SU-DHL-6 (cell line): Measurements from ENCODE around the gene DCK.

Experiments used
- H2AFZ ChIP-seq: fragments of 200-600 bp; sonication (generic); 2 replicates; pipeline ENCODE4 v1.6.1; 2014; ENCODE audit warnings: low read depth, mild to moderate bottlenecking, moderate library complexity, mixed read lengths, antibody characterized with exemption, low read length; ENCODE audit not compliant: severe bottlenecking
- H3F3A ChIP-seq: fragments of 200-600 bp; shearing (Covaris generic); 2 replicates; pipeline ENCODE4 v1.6.0; 2016; ENCODE audit warnings: antibody characterized with exemption, mild to moderate bottlenecking; ENCODE audit not compliant: insufficient read depth
- H3K27ac ChIP-seq: fragments of 200-600 bp; sonication (generic); 2 replicates; pipeline ENCODE4 v1.5.1; 2016; ENCODE audit warnings: low read depth, mild to moderate bottlenecking, low read length, moderate library complexity, mixed read lengths
- H3K27me3 ChIP-seq: fragments of 200-600 bp; sonication (generic), shearing (Covaris generic); 2 replicates; pipeline ENCODE4 v1.6.0; 2014; ENCODE audit warnings: mild to moderate bottlenecking, low read length
- H3K36me3 ChIP-seq: fragments of 200-600 bp; sonication (generic); 2 replicates; pipeline ENCODE4 v1.6.1; 2014; ENCODE audit warnings: mild to moderate bottlenecking, low read length, mixed read lengths
- H3K4me2 ChIP-seq: fragments of 300-600, 200-600 bp; shearing (Covaris generic), sonication (generic); 2 replicates; pipeline ENCODE4 v1.6.0; 2014; ENCODE audit warnings: low read length, low read depth, mild to moderate bottlenecking; ENCODE audit not compliant: poor library complexity, severe bottlenecking
- H3K4me3 ChIP-seq: fragments of 200-600 bp; sonication (generic); 2 replicates; pipeline ENCODE4 v1.5.1; 2014; ENCODE audit warnings: antibody characterized with exemption, low read length, mild to moderate bottlenecking, mixed read lengths; ENCODE audit not compliant: insufficient read depth, poor library complexity, severe bottlenecking
- H3K79me2 ChIP-seq: fragments of 200-600 bp; sonication (generic); 2 replicates; pipeline ENCODE4 v1.6.1; 2014; ENCODE audit warnings: mild to moderate bottlenecking, low read length, moderate library complexity; ENCODE audit not compliant: insufficient read depth
- H3K9ac ChIP-seq: fragments of 200-600 bp; sonication (generic); 2 replicates; pipeline ENCODE4 v1.7.0; 2014; ENCODE audit warnings: mild to moderate bottlenecking, low read length
- H3K9me2 ChIP-seq: fragments of 200-600 bp; sonication (generic); replicated peaks from 2 replicates; pipeline ENCODE4 v1.6.1; 2014; ENCODE audit warnings: low read length; ENCODE audit not compliant: insufficient read depth
- H3K9me3 ChIP-seq: fragments of 200-600 bp; sonication (generic); 2 replicates; pipeline ENCODE4 v1.6.1; 2014; ENCODE audit warnings: low read length, mixed read lengths; ENCODE audit not compliant: insufficient read depth
- H4K20me1 ChIP-seq: fragments of 200-600 bp; sonication (generic); 2 replicates; pipeline ENCODE4 v1.6.1; 2014; ENCODE audit warnings: low read depth, mild to moderate bottlenecking, antibody characterized with exemption, low read length, moderate library complexity, mixed read lengths
- EZH2phosphoT487 ChIP-seq: fragments of 200-600 bp; sonication (generic), shearing (Covaris generic); conservative IDR thresholded peaks from 2 replicates; pipeline ENCODE4 v1.6.1; 2018; ENCODE audit warnings: mild to moderate bottlenecking, antibody characterized with exemption, low read length, moderate library complexity, mixed read lengths
- TF ChIP-seq, protein P1 (sequence below): fragments of 200-600 bp; sonication (generic); IDR thresholded peaks from one replicate; pipeline ENCODE4 v1.5.1; 2017; ENCODE audit warnings: antibody characterized with exemption, mild to moderate bottlenecking, low read length, moderate library complexity; ENCODE audit not compliant: insufficient read depth, poor library complexity, severe bottlenecking

Gene DCK

DNA sequence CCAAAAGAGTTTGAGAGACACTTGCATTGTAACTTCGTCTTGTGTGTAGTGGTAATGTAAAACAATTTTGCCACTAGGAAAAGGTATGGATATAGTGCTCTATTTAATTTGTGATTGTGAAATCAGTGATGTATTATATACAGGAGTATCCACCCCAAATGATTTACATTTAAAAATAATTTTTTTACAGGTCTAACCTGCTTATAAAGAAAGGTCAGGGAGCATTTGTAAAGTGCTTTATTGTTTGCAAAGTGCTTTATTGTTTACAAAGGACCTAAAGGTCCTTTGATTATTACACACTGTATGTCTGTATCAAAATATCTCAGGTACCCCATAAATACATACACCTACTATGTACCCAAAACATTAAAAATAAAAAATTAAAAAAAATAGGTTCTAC is 70.3 kb downstream of the DCK start:
- Histone ChIP-seq H3K79me2 (no peaks in the 10 kb centered on the region), H3K27me3 (no peaks in the 10 kb centered on the region), H3K4me2 (no peak overlapping the region), H3K36me3 (no peaks in the 10 kb centered on the region), H3K4me3 (no peak overlapping the region), H3K9me2 (no peaks in the 10 kb centered on the region), H4K20me1 (no peaks in the 10 kb centered on the region), H3K27ac (no peak overlapping the region), H3F3A (no peaks in the 10 kb centered on the region), H3K9ac (no peak overlapping the region), H2AFZ (no peak overlapping the region), H3K9me3 (no peaks in the 10 kb centered on the region)
- TF ChIP-seq, protein P1, sequence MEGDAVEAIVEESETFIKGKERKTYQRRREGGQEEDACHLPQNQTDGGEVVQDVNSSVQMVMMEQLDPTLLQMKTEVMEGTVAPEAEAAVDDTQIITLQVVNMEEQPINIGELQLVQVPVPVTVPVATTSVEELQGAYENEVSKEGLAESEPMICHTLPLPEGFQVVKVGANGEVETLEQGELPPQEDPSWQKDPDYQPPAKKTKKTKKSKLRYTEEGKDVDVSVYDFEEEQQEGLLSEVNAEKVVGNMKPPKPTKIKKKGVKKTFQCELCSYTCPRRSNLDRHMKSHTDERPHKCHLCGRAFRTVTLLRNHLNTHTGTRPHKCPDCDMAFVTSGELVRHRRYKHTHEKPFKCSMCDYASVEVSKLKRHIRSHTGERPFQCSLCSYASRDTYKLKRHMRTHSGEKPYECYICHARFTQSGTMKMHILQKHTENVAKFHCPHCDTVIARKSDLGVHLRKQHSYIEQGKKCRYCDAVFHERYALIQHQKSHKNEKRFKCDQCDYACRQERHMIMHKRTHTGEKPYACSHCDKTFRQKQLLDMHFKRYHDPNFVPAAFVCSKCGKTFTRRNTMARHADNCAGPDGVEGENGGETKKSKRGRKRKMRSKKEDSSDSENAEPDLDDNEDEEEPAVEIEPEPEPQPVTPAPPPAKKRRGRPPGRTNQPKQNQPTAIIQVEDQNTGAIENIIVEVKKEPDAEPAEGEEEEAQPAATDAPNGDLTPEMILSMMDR = no peak
- no peak for TF ChIP-seq EZH2phosphoT487

DNA sequence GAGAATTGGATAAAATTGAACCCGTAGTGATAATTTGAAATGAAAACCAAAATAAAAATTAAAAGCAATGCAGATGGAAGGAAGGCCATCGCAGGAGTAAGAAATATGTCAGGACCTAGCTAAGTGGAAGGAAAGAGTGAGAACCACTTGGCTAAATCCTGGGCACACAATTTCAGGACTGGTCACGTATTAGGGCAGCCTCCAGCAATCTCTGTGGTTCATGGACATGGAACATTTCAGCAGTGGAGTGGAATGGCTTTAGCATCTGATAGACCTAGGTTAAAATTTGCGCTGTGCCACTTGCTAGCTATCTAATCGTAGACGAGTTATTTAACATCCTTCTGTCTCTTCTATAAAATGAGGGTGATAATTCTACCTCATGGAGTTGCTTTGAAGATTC is 71.1 kb downstream of the DCK start:
- Histone ChIP-seq H4K20me1 (no peaks in the 10 kb centered on the region), H3K9ac (no peak overlapping the region), H3K36me3 (no peaks in the 10 kb centered on the region), H3K4me3 (no peak overlapping the region), H3K27me3 (no peaks in the 10 kb centered on the region), H3K9me2 (no peaks in the 10 kb centered on the region), H3K27ac (no peak overlapping the region), H2AFZ (no peak overlapping the region), H3F3A (no peaks in the 10 kb centered on the region), H3K4me2 (no peak overlapping the region), H3K9me3 (no peaks in the 10 kb centered on the region), H3K79me2 (no peaks in the 10 kb centered on the region)
- TF ChIP-seq, protein P1 = no peak
- no peak for TF ChIP-seq EZH2phosphoT487

DNA sequence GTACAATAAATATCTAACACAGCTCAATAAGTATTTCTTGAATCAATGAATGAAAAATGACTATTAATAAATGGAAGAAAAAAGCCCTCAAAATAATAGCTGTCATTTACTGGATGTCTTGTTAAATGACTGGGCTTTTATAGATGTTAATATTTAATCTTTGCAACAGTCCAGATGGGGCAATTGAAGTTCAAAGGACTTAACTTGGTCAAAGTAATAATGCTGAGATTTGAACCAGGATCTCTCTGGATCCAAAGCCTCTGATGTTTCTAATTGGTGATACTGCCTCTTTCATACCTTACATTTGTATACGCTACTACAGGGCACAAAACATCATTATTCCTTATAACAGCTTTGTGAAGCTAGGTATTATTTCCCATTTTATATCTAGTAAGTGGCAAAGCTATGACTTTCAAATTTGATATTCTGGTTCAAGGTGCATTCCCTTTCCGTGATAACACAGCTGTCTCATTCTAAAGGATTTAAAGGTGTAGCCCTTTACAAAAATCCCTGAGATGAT is 72.6 kb downstream of the DCK start:
- H3K36me3 ChIP-seq = no peaks in the 10 kb centered on the region
- no peaks in the 10 kb centered on the region for H4K20me1 ChIP-seq
- H2AFZ ChIP-seq = no peak overlapping the region
- no peak overlapping the region for H3K4me3 ChIP-seq
- H3K27me3 ChIP-seq = no peaks in the 10 kb centered on the region
- H3K9me3 ChIP-seq = no peaks in the 10 kb centered on the region
- no peak overlapping the region for H3K27ac ChIP-seq
- H3F3A ChIP-seq = no peaks in the 10 kb centered on the region
- no peak overlapping the region for H3K4me2 ChIP-seq
- TF ChIP-seq EZH2phosphoT487 = no peak
- TF ChIP-seq, protein P1 = no peak
- H3K79me2 ChIP-seq = no peaks in the 10 kb centered on the region
- H3K9me2 ChIP-seq = no peaks in the 10 kb centered on the region
- no peak overlapping the region for H3K9ac ChIP-seq
